Spinal cord (tissue), 10 donors: ENCODE data around the gene HDAC4. TPM values are rescaled to one million over a fixed set of nuclear protein-coding genes. Genes with fewer than 3 reads are reported as not detected.

Experiments used
- DNase-seq, 6 donors: peaks; one replicate each; pipeline versions ENCODE4 v3.0.0 to v3.0.0-alpha.2; 2013 to 2015; ENCODE audit warnings: low spot score in 6 of 6, low read depth in 4 of 6
- H3K27ac ChIP-seq: one replicate; pipeline ENCODE4 v1.5.1; 2013; ENCODE audit warnings: low read depth, low read length, control low read depth
- H3K27me3 ChIP-seq: one replicate; pipeline ENCODE4 v1.6.1; 2013; ENCODE audit warnings: low read length; ENCODE audit not compliant: control insufficient read depth, insufficient read depth
- H3K36me3 ChIP-seq: one replicate; pipeline ENCODE4 v1.6.1; 2013; ENCODE audit warnings: low read length; ENCODE audit not compliant: control insufficient read depth, insufficient read depth
- H3K4me1 ChIP-seq: one replicate; pipeline ENCODE4 v1.6.1; 2013; ENCODE audit warnings: low read length; ENCODE audit not compliant: control insufficient read depth, insufficient read depth
- H3K4me3 ChIP-seq: one replicate; pipeline ENCODE4 v1.5.1; 2013; ENCODE audit warnings: low read depth, low read length, control low read depth
- H3K9me3 ChIP-seq: one replicate; pipeline ENCODE4 v1.6.1; 2013; ENCODE audit warnings: low read length; ENCODE audit not compliant: control insufficient read depth, insufficient read depth
- WGBS: methylation state at CpG from one replicate; pipeline ENCODE4 v1.1.5; 2013; ENCODE audit warnings: missing lambda C conversion rate; ENCODE audit not compliant: insufficient coverage; 5-methylcytosine and 5-hydroxymethylcytosine counted together
- polyA plus RNA-seq, 2 donors: library from polyadenylated mRNA; unstranded; fragments of 120-200 nt; gene quantifications; one replicate each; pipeline ENCODE4 v1.2.1, GENCODE V29; 2013; ENCODE audit not compliant: insufficient read length in 2 of 2
- total RNA-seq, 2 donors: library from RNA; depleted of rRNA in 1 of 2; stranded (reverse); fragments of 120-200 nt in 1 of 2; fragments of >200 nt in 1 of 2; gene quantifications; one replicate each; pipeline versions ENCODE4 v1.2.3 to v1.2.4, GENCODE V29; 2013 to 2014
- donor health status: healthy.

HDAC4 gene
- total and polyA plus RNA-seq, 4 donors: 20.7 to 35.3 (median 25.4) TPM

- peak overlapping the region; percentile 15 for H3K27ac ChIP-seq
- H3K4me3 ChIP-seq: no peak overlapping the region
- peaks cover 69% of the 10 kb centered on the region for H3K4me1 ChIP-seq
- peaks cover 4% of the 10 kb centered on the region for H3K9me3 ChIP-seq
- H3K36me3 ChIP-seq: peaks cover 39% of the 10 kb centered on the region
- no peak for DNase-seq
- no peaks in the 10 kb centered on the region for H3K27me3 ChIP-seq
- 55% methylated on average over 14 of the region's 17 CpGs for WGBS
Observed at GRCh38 chr2:239192456-239192855, 208.4 kb downstream of the HDAC4 start.

DNA sequence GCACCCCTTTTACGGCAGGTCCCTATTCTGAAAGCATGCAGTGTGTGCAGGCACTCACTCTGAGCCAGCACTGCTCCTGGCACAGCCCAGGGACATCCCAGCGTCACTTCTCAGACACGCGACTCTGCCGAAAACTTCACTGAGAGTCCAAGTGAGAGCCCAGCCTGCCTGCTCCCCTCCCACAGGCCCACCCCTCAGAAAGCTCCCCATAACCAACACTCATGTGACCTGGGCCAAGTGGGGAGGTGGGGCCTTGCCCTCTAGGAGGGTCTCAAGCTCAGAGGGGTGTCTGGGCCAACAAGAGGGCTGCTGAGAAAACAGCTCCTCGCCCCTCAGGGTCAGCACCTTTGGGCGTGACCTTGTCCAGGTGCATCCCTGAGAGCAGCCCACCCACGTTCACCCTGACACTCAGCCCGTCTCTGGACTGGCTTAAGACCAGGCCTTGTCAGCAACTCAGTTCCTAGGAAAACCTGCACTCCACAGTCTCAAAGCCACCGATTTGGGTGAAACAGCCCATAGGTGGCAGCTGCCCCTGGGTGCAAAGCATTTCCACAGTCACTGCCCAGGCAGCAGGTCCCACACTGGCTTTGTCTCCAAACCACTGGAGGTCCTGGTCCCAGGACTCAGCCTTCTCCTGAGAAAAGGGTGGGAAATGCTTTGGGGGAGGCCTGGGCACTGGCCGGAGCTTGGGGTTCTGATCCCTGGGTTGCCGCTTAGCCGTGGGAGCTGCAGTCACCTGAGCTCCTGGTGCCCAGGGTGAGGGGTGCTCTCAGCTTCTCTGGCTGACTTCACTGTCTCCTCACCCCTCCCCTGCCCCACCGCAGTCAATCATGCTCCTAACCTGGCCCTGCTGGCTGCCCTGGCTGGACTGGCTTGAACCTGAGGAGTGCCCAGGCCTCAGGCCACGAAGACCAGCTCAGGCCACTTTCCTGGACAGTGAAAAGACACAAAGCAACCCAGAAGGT lies 209.6 kb downstream of the HDAC4 start:
- 81% methylated on average over 12 of the region's 15 CpGs for WGBS
- Histone ChIP-seq H3K9me3 (peaks cover 4% of the 10 kb centered on the region), H3K27me3 (no peaks in the 10 kb centered on the region), H3K27ac (no peak overlapping the region), H3K36me3 (peaks cover 40% of the 10 kb centered on the region), H3K4me1 (peaks cover 61% of the 10 kb centered on the region), H3K4me3 (no peak overlapping the region)
- DNase-seq: no peak

- 35% methylated on average over 15 of the region's 22 CpGs for WGBS
- DNase-seq: peak in 2 of 6 donors; percentile 78 to 85
- peaks cover 44% of the 10 kb centered on the region for H3K36me3 ChIP-seq
Observed at GRCh38 chr2:239190361-239190760, 210.5 kb downstream of the HDAC4 start.

DNA sequence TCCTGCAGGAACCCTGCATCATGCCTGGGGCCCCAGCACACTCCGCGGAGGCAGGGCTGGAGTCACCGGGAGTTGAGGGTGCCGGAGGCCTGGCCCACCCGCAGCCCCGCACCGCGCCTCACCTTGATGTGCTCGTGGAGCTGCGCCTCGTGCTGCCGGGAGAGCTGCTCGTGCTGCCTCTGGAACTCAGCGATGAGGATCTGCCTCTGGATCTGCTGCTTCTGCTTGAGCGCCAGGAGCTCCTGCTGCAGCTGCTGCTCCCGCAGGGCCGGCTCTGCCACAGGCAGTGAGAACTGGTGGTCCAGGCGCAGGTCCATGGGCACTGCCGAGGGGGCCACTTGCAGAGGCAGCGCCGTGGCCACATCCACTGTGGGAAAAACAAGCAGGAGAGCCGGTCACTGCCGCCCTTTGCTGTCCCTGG lies 211.1 kb downstream of the HDAC4 start:
- H3K27ac ChIP-seq: no peak overlapping the region
- no peaks in the 10 kb centered on the region for H3K27me3 ChIP-seq
- H3K4me3 ChIP-seq: no peak overlapping the region
- no peak for DNase-seq
- peaks cover 48% of the 10 kb centered on the region for H3K36me3 ChIP-seq
- H3K9me3 ChIP-seq: peaks cover 4% of the 10 kb centered on the region
- 96% methylated on average over 18 of the region's 23 CpGs for WGBS
- H3K4me1 ChIP-seq: peaks cover 49% of the 10 kb centered on the region

More at GRCh38 chr2:239190361-239190760, 210.5 kb downstream of the HDAC4 start:
- H3K27ac ChIP-seq: no peak overlapping the region
- H3K4me1 ChIP-seq: peaks cover 55% of the 10 kb centered on the region
- H3K27me3 ChIP-seq: no peaks in the 10 kb centered on the region
- H3K4me3 ChIP-seq: no peak overlapping the region
- peaks cover 4% of the 10 kb centered on the region for H3K9me3 ChIP-seq

DNA sequence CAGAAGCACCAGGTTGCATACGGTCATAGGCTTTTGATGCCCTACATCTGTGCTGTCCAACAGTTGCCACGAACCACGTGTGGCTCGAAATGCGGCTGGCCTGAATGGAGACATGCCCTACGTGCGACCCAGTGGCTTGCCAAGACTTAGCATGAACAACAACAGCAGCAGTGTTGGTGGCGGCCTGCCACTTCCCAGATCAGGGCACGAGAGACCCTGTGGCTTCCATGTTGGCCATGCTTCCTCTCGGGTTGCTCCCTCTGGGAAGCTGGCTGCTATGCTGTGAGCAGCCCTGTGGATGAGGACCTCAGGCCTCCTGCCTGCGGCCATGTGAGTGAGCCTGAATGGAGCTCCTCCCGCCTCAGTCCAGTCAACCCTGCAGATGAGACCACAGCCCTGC lies 212.3 kb downstream of the HDAC4 start:
- no peak overlapping the region for H3K4me3 ChIP-seq
- H3K9me3 ChIP-seq: peaks cover 4% of the 10 kb centered on the region
- H3K27ac ChIP-seq: no peak overlapping the region
- peaks cover 53% of the 10 kb centered on the region for H3K36me3 ChIP-seq
- no peaks in the 10 kb centered on the region for H3K27me3 ChIP-seq
- no peak for DNase-seq
- peaks cover 38% of the 10 kb centered on the region for H3K4me1 ChIP-seq
- over 99% methylated on average over 12 of the region's 12 CpGs for WGBS

DNA sequence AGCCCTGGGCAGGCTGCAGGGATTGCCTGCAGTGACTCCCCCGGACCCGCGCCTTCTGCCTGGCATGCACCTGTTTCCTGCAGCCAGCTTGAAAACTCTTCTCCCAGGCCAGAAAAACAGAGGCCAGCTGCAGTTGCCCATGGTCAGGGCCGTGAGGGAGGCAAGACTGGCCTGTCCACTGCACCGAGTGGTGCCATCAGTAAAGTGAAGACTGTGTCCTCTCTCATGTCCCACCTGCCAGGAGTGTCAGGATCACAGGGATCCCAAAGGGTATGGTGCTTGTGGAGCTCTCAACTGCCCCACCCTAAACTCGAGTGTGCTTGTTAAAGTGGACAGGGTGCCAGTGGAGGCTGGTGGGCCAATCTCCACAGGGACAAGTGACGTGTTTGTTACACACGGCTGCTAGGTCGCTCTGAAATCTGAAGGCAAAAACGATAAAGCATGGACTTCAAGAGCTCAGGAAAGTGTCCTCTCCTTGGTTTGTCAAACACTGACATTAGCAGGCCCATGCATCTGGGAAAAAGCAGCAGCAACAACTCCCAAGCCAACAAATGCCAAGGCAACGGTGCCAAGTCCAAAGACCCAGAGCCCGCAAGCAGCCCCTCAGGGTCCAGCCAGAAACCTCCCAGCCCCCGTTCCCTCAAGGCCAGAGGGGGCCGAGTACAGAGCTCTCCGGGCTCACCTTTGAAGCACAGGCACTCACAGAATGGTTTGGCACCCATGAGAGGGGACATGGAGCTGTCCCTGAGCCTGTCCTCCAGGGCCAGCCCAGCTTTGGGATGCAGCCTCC lies 213.2 kb downstream of the HDAC4 start:
- H3K27me3 ChIP-seq: no peaks in the 10 kb centered on the region
- 92% methylated on average over 15 of the region's 15 CpGs for WGBS
- no peak overlapping the region for H3K4me3 ChIP-seq
- H3K36me3 ChIP-seq: peaks cover 55% of the 10 kb centered on the region
- H3K9me3 ChIP-seq: peaks cover 4% of the 10 kb centered on the region
- no peak for DNase-seq
- no peak overlapping the region for H3K27ac ChIP-seq
- peaks cover 33% of the 10 kb centered on the region for H3K4me1 ChIP-seq

GRCh38 chr2:239186516-239187357 lies 214.1 kb downstream of the HDAC4 start:
- H3K36me3 ChIP-seq: peaks cover 55% of the 10 kb centered on the region
- 86% methylated on average over 20 of the region's 20 CpGs for WGBS
- H3K27ac ChIP-seq: no peak overlapping the region
- H3K4me3 ChIP-seq: no peak overlapping the region
- H3K27me3 ChIP-seq: no peaks in the 10 kb centered on the region
- H3K9me3 ChIP-seq: peaks cover 4% of the 10 kb centered on the region
- peaks cover 37% of the 10 kb centered on the region for H3K4me1 ChIP-seq
- DNase-seq: no peak

- H3K9me3 ChIP-seq: peaks cover 4% of the 10 kb centered on the region
- 96% methylated on average over 7 of the region's 14 CpGs for WGBS
- no peak overlapping the region for H3K27ac ChIP-seq
- H3K27me3 ChIP-seq: no peaks in the 10 kb centered on the region
- no peak overlapping the region for H3K4me3 ChIP-seq
- no peak for DNase-seq
- H3K4me1 ChIP-seq: peaks cover 24% of the 10 kb centered on the region
- peaks cover 67% of the 10 kb centered on the region for H3K36me3 ChIP-seq
Observed at GRCh38 chr2:239184968-239185903, 215.6 kb downstream of the HDAC4 start.
